OCI-M1 (cell line): ENCODE measurements around the gene NFATC3.

Experiments used
- DNase-seq: peaks from one replicate; lab custom pipeline; 2025; lab: John Stamatoyannopoulos, UW

NFATC3 gene

GRCh38 chr16:68273459-68273858 lies 188.3 kb downstream of the NFATC3 start:
- no peak for DNase-seq

DNA sequence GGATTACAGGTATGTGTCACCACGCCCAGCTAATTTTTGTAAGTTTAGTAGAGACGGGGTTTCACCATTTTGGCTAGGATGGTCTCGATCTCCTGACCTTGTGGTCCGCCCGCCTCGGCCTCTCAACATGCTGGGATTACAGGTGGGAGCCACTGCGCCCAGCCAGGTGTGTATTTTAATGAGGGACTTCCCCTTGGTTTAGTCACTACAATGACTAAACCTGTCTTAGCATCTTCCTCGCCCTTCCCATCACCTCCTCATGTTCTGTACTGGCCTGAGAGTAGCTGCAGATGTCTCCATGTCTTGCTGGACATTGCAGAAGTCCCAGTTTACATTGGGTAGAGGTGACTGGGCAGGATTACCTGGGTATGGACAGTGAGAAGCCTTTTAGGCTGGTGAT lies 188.7 kb downstream of the NFATC3 start:
- DNase-seq, result no peak

DNA sequence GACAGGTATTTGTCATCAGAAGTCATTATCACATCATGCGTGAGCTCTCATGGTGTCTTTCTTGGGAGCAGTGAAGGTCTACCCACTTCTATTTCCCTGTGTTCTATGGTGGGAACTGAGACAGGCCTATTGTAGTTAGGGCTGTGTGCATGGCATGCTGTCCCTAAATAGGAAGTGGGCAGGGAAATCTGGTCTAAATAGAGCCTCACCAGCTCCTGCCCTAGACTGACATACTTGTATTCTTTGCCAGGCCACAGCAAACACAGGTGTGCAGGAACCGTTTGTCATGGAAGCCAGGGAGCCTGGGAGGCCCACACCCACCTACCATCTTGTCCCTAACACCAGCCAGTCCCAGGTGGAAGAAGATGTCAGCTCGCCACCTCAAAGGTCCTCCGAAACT lies 189.3 kb downstream of the NFATC3 start:
- DNase-seq, result no peak

- DNase-seq, result peak; percentile 85
Observed at GRCh38 chr16:68275611-68276191, 190.5 kb downstream of the NFATC3 start.

DNA sequence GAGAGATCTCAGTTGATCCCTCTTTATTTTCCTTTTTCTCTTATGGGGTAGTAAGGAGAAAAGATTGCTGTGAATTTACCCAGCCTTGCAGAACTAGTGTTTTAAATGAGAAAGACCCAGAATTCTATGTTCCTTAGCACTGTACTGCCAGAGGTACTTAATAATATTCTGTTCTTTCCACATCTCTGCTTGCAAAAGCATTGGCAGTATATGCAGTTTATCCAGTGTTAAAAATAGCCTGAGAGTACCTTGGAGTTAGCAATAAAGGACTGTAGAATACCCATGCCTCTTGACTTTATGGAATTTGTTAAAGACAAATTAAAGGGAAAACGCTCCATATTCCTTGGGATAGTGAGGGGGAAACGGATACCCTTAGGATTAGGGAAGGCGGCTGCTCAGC lies 191.1 kb downstream of the NFATC3 start:
- DNase-seq, result no peak
